ENCODE measurements around the gene NEURL1.

The NEURL1 gene

DNA sequence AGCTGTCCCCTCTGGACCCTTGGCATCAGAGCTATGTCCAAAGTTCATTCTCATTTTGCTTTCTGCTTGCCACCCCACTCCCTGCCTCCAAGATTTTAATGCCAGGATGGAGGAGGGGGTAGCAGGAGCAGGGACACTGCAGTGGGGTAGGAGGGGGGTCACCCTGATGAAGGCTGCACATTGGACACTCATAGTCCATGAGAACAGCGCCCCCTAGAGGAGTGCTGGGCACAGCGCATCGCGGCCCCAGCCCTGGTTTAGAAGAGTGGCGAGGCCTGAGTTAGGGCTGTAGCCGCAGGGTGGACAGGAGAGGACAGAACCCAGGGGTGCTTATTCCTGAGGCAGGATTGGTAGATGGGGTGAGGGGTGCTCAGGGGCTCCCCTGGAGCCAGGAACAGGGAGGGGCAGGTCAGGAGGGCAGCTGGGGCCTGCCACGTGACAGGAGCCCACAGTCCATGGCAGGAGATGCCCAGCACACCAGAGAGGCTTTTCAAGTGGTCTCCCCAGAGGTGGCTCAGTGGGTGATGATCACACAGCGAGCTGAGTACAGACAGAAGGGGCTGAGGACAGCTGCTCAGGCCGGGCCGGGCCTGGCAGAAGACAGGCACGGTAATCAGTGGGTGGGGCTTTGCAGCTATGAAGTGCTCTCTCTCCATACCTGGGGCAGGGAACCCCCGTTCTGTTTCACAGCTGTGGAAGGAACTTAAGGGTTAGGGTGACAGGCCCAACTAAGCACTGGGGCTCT lies 71.4 kb downstream of the NEURL1 start:
- H3K9me3 ChIP-seq (ENCODE audit: control insufficient read depth, insufficient read depth, low read length): no peaks in the 10 kb centered on the region
- H3K4me1 ChIP-seq (ENCODE audit: control insufficient read depth, insufficient read depth, low read length): no peaks in the 10 kb centered on the region
- H3K27me3 ChIP-seq (ENCODE audit: control insufficient read depth, insufficient read depth, low read length): no peaks in the 10 kb centered on the region
- no peak overlapping the region for H3K4me3 ChIP-seq (ENCODE audit: low read depth, low read length)
- no peaks in the 10 kb centered on the region for H3K36me3 ChIP-seq (ENCODE audit: control insufficient read depth, insufficient read depth, low read length)
- H3K9ac ChIP-seq (ENCODE audit: low read depth, low read length): no peak overlapping the region

DNA sequence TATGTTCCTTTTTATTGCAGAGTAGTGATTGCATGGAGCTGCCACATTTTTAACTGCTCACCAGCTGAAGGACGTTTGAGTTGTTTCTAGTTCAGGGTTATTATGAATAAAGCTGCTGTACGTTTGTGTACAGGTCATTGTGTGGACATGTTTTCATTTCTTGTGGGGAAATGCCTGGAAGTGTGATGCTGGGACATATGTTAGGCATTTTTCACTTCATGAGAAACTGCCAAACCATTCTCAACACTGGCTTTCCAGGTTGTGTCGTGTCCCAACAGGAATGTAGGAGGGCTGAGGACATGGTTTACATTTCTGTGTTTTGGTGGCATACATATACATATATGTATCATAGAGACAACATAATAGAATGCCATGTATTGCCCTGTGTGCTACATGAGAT lies 73.0 kb downstream of the NEURL1 start:
- no peaks in the 10 kb centered on the region for H3K9me3 ChIP-seq (ENCODE audit: control insufficient read depth, insufficient read depth, low read length)
- H3K36me3 ChIP-seq (ENCODE audit: control insufficient read depth, insufficient read depth, low read length): no peaks in the 10 kb centered on the region
- no peak overlapping the region for H3K9ac ChIP-seq (ENCODE audit: low read depth, low read length)
- no peaks in the 10 kb centered on the region for H3K4me1 ChIP-seq (ENCODE audit: control insufficient read depth, insufficient read depth, low read length)
- no peaks in the 10 kb centered on the region for H3K27me3 ChIP-seq (ENCODE audit: control insufficient read depth, insufficient read depth, low read length)
- no peak overlapping the region for H3K4me3 ChIP-seq (ENCODE audit: low read depth, low read length)

DNA sequence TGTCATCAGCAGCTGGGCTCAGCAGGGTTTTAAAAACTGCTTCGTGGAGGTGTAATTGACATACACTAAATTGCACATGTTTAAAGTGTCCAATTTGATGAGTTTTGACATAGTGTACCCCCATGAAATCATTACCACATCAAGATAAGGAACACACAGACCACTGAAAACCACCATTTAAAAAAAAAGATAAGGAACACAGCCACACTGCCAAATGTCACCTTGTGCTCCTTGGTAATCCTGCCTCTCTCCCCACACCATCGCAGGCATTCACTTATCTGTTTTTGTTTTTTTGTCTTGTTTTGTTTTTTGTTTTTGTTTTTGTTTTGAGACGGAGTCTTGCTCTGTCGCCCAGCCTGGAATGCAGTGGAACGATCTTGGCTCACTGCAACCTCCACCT lies 75.0 kb downstream of the NEURL1 start:
- H3K9ac ChIP-seq (ENCODE audit: low read depth, low read length): no peak overlapping the region
- H3K4me1 ChIP-seq (ENCODE audit: control insufficient read depth, insufficient read depth, low read length): no peaks in the 10 kb centered on the region
- H3K27me3 ChIP-seq (ENCODE audit: control insufficient read depth, insufficient read depth, low read length): no peaks in the 10 kb centered on the region
- no peaks in the 10 kb centered on the region for H3K9me3 ChIP-seq (ENCODE audit: control insufficient read depth, insufficient read depth, low read length)
- H3K4me3 ChIP-seq (ENCODE audit: low read depth, low read length): no peak overlapping the region
- H3K36me3 ChIP-seq (ENCODE audit: control insufficient read depth, insufficient read depth, low read length): no peaks in the 10 kb centered on the region

DNA sequence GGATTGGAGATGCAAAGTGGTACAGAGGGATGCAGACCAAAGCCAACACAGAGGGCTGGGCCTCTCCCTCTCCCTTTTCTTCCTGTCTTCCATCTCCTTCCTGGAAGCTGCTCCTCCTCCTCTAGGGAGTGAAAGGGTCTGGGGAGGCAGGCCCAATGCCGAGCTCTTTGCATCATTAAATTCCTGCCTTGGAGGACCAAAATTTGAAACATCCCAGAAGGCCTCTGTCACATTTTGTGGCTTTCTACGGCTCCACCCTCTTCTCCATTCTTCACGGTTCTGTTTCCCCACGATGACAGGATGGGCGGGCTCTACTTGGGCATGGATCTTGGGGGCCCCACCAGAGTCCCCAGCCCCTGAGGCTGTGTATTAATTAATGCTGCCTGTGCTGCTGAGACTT lies 76.4 kb downstream of the NEURL1 start:
- Histone ChIP-seq H3K36me3 (ENCODE audit: control insufficient read depth, insufficient read depth, low read length) (no peaks in the 10 kb centered on the region), H3K4me1 (ENCODE audit: control insufficient read depth, insufficient read depth, low read length) (no peaks in the 10 kb centered on the region), H3K27me3 (ENCODE audit: control insufficient read depth, insufficient read depth, low read length) (no peaks in the 10 kb centered on the region), H3K9ac (ENCODE audit: low read depth, low read length) (no peak overlapping the region), H3K4me3 (ENCODE audit: low read depth, low read length) (no peak overlapping the region), H3K9me3 (ENCODE audit: control insufficient read depth, insufficient read depth, low read length) (no peaks in the 10 kb centered on the region)

DNA sequence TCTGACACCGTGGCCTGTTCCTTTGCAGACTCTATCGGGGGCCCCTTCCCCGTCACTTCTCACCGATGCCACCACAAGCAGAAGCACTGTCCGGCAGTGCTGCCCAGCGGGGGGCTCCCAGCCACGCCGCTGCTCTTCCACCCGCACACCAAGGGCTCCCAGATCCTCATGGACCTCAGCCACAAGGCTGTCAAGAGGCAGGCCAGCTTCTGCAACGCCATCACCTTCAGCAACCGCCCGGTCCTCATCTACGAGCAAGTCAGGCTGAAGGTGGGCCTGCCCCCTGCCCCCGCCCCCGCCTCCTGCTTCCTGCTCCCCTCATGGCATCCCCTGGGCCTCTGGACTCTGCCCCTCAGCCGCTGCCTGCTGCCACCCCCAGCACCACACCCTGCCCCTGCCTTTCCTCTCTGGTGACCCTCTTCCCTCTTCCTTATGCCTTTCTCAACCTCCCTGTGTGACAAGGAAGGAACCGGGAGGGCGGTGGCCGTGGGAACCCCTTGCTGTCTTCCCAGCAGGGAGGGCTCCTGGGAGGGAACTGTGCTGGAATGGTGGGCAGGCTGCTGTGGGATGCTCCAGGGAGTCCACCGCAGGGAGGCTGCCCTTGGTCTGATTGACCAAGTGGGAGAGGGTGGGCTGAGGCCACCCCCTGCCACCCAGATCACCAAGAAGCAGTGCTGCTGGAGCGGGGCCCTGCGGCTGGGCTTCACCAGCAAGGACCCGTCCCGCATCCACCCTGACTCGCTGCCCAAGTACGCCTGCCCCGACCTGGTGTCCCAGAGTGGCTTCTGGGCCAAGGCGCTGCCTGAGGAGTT lies 77.5 kb downstream of the NEURL1 start:
- Histone ChIP-seq H3K4me1 (ENCODE audit: control insufficient read depth, insufficient read depth, low read length) (no peaks in the 10 kb centered on the region), H3K9ac (ENCODE audit: low read depth, low read length) (no peak overlapping the region), H3K4me3 (ENCODE audit: low read depth, low read length) (no peak overlapping the region), H3K9me3 (ENCODE audit: control insufficient read depth, insufficient read depth, low read length) (no peaks in the 10 kb centered on the region), H3K27me3 (ENCODE audit: control insufficient read depth, insufficient read depth, low read length) (no peaks in the 10 kb centered on the region), H3K36me3 (ENCODE audit: control insufficient read depth, insufficient read depth, low read length) (no peaks in the 10 kb centered on the region)

DNA sequence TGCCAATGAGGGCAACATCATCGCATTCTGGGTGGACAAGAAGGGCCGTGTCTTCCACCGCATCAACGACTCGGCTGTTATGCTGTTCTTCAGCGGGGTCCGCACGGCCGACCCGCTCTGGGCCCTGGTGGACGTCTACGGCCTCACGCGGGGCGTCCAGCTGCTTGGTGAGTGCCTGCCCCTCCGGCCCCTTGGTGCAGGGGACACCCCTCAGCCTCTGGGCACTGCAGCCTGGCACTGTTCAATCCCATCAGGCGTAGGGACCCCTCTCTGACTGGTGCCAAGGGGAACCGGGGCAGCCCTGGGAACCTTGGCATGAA lies 78.1 kb downstream of the NEURL1 start:
- H3K4me1 ChIP-seq (ENCODE audit: control insufficient read depth, insufficient read depth, low read length): no peaks in the 10 kb centered on the region
- H3K27me3 ChIP-seq (ENCODE audit: control insufficient read depth, insufficient read depth, low read length): no peaks in the 10 kb centered on the region

DNA sequence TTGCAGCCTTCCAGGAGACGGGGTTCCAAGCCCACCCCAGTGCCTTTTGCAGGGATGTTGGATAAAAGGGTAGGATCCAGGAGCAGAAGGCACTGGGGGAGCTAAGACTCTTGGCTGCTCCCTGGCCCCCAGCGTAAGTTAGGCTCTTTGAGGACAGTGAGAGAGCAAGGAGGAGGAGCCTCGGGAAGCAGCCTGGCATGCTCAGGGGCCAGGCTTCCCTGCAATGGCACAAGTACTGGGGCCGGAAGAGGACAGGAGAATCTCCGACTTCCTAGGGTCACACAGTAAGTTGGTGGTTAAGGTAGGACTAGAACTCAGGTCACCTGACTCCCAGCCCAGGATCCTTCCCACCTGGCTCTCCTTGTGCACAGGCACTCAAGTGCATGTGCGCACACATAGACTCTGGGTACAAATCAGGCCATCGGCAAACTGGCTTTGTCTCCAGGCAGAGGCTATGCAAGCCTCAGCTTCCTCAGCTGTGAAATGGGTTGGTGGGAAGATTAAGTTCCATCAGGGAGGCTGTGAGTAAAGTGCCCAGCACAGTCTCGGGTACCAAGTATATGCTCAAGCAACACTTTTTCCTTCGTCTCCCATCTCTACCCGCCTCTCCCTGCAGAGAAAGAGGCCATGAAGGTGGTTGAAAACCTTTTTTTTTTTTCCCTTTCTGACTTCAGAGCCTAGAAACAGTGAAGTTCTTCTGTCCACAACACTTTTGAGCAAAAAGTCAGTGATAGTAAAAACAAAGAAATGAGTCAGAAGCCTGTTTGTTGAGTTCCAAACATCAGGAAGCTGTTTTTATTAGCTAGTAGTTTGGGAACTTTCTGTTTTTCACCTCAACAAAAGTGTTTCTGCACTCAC lies 79.1 kb downstream of the NEURL1 start:
- no peaks in the 10 kb centered on the region for H3K4me1 ChIP-seq (ENCODE audit: control insufficient read depth, insufficient read depth, low read length)
- H3K36me3 ChIP-seq (ENCODE audit: control insufficient read depth, insufficient read depth, low read length): no peaks in the 10 kb centered on the region
- no peak overlapping the region for H3K4me3 ChIP-seq (ENCODE audit: low read depth, low read length)
- H3K27me3 ChIP-seq (ENCODE audit: control insufficient read depth, insufficient read depth, low read length): no peaks in the 10 kb centered on the region
- H3K9me3 ChIP-seq (ENCODE audit: control insufficient read depth, insufficient read depth, low read length): no peaks in the 10 kb centered on the region
- no peak overlapping the region for H3K9ac ChIP-seq (ENCODE audit: low read depth, low read length)

More for the DNA sequence above, 78.1 kb downstream of the NEURL1 start:
- no peak overlapping the region for H3K4me3 ChIP-seq (ENCODE audit: low read depth, low read length)
- H3K9ac ChIP-seq (ENCODE audit: low read depth, low read length): no peak overlapping the region
- H3K36me3 ChIP-seq (ENCODE audit: control insufficient read depth, insufficient read depth, low read length): no peaks in the 10 kb centered on the region
- no peaks in the 10 kb centered on the region for H3K9me3 ChIP-seq (ENCODE audit: control insufficient read depth, insufficient read depth, low read length)

DNA sequence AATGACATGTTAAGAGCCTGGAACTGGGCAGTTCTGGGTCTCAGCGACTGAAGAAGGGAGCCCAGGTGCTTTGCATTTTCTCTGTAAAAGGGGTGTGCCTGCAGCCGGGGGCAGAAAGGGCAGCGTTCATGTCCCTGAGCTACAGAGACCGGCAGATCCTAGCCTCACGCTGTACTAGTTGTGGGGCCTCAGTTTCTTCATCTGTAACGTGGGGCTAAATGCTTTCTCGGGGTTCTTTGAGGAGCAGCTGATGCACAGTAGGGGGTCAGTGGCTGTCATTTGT lies 79.6 kb downstream of the NEURL1 start:
- Histone ChIP-seq H3K9me3 (ENCODE audit: control insufficient read depth, insufficient read depth, low read length) (no peaks in the 10 kb centered on the region), H3K9ac (ENCODE audit: low read depth, low read length) (no peak overlapping the region), H3K4me3 (ENCODE audit: low read depth, low read length) (no peak overlapping the region), H3K27me3 (ENCODE audit: control insufficient read depth, insufficient read depth, low read length) (no peaks in the 10 kb centered on the region), H3K4me1 (ENCODE audit: control insufficient read depth, insufficient read depth, low read length) (no peaks in the 10 kb centered on the region), H3K36me3 (ENCODE audit: control insufficient read depth, insufficient read depth, low read length) (no peaks in the 10 kb centered on the region)

DNA sequence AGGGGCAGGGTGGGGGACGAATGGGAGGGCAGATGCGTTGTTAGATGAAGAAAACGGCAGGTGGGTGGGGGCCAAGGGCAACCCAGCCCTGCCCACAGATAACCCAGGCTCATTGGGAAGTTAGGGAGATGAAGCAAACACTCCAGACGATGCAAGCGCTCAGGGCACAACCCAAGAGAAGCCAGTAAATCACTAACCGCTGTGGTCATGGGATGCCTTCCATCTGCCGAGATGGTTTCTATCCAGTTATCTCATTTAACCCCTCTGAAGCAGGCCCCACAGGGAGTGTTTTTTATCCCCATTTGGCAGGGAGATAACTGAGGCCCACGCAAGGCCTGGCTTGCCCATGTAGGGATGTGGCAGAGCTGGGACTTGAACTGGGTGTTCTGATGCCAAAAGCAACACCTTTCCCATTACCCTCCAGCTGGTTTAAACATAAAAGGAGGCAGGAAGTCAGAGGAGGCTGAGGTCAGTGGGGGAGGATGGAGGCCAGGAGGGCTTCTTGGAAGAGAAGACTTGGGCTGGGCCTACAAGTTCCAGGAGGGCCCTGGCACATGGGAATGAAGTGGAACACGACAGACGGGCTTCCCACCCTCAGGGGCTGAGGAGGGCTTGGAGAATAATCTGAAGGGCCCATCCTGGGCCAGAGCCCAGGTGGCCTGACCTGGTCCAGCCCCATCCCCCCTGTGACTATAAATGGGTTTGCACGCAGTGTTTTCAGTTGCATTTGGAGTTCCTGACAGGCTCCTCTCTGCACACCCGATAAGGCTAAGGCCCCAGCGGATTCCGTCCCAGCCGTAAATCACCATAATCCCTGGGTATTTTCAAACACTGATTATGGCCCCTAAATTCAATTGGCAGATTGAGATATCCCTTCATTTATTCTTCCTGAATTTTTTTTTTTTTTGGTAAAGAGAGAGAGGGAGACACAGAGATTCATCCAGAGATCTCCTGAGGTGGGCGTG lies 80.9 kb downstream of the NEURL1 start:
- no peaks in the 10 kb centered on the region for H3K9me3 ChIP-seq (ENCODE audit: control insufficient read depth, insufficient read depth, low read length)
- no peaks in the 10 kb centered on the region for H3K27me3 ChIP-seq (ENCODE audit: control insufficient read depth, insufficient read depth, low read length)
- H3K9ac ChIP-seq (ENCODE audit: low read depth, low read length): no peak overlapping the region
- no peaks in the 10 kb centered on the region for H3K4me1 ChIP-seq (ENCODE audit: control insufficient read depth, insufficient read depth, low read length)
- H3K4me3 ChIP-seq (ENCODE audit: low read depth, low read length): no peak overlapping the region
- no peaks in the 10 kb centered on the region for H3K36me3 ChIP-seq (ENCODE audit: control insufficient read depth, insufficient read depth, low read length)

DNA sequence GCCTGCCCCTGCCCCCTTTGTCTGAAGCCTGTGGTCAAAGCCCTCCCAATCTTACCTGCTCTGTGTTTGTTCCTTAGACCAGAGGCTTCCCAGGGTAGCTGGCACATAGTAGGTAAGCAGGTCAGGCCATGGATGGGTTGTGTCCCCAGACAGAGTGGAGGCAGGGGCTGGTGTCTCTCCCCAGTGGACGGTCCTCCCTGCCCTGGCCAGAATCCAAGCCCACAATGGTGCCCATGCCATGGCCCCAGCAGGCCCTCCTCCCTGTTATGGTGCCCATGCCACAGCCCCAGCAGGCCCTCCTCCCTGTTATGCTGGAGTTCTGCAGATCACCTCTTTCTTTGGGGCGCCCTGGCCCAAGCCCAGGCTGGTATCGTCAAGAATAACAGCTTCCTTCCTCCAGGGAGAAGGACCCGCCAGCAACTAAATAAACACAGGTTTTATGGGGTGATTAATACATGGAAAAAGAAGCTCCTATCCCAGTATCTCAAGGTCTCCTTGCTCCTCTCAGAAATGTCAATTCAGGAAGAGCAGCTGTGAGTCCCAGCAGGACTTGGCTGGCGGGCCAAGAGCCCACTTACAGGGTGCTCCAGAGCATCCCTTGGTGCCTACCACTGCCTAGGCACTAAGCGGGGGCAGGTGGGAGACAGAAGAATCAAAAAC lies 82.0 kb downstream of the NEURL1 start:
- Histone ChIP-seq H3K9me3 (ENCODE audit: control insufficient read depth, insufficient read depth, low read length) (no peaks in the 10 kb centered on the region), H3K36me3 (ENCODE audit: control insufficient read depth, insufficient read depth, low read length) (no peaks in the 10 kb centered on the region), H3K4me1 (ENCODE audit: control insufficient read depth, insufficient read depth, low read length) (no peaks in the 10 kb centered on the region), H3K4me3 (ENCODE audit: low read depth, low read length) (no peak overlapping the region), H3K27me3 (ENCODE audit: control insufficient read depth, insufficient read depth, low read length) (no peaks in the 10 kb centered on the region), H3K9ac (ENCODE audit: low read depth, low read length) (no peak overlapping the region)

DNA sequence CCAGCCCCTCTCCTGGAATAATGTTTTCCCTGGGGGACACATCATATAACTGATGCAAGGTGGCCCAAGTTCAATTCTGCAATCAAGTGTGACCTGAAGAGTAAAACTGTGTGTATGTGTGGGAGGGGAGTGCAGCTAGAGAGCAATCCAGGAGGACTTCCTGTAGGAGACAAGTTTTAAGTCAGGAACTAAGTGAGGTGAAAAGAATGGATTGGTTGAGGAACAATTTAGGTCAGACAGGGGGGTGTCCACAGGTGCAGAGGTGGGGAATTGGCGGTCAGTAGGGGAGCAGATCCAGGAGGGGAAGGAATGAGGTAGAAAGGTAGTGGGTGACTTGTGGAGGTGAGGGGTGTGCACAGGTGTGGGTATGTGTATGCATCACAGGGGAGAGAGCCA lies 82.6 kb downstream of the NEURL1 start:
- Histone ChIP-seq H3K36me3 (ENCODE audit: control insufficient read depth, insufficient read depth, low read length) (no peaks in the 10 kb centered on the region), H3K9me3 (ENCODE audit: control insufficient read depth, insufficient read depth, low read length) (no peaks in the 10 kb centered on the region), H3K4me3 (ENCODE audit: low read depth, low read length) (no peak overlapping the region), H3K27me3 (ENCODE audit: control insufficient read depth, insufficient read depth, low read length) (no peaks in the 10 kb centered on the region), H3K4me1 (ENCODE audit: control insufficient read depth, insufficient read depth, low read length) (no peaks in the 10 kb centered on the region), H3K9ac (ENCODE audit: low read depth, low read length) (no peak overlapping the region)
